ENCODE results near the gene CCDC33.

CCDC33 gene

GRCh38 chr15:74231475-74231874 is 4.7 kb upstream of the CCDC33 start:
- Mint-ChIP-seq H3K36me3 (ENCODE audit: low read depth) (no peaks in the 10 kb centered on the region), H3K4me3 (no peak overlapping the region), H3K9me3 (no peaks in the 10 kb centered on the region), H3K4me1 (ENCODE audit: low read depth) (no peaks in the 10 kb centered on the region), H3K27me3 (ENCODE audit: low read depth) (no peaks in the 10 kb centered on the region), H3K27ac (no peak overlapping the region)
- DNase-seq (ENCODE audit: low spot score): no peak

- Mint-ChIP-seq H3K9me3 (no peaks in the 10 kb centered on the region), H3K27ac (no peak overlapping the region), H3K27me3 (ENCODE audit: low read depth) (no peaks in the 10 kb centered on the region), H3K36me3 (ENCODE audit: low read depth) (no peaks in the 10 kb centered on the region), H3K4me1 (ENCODE audit: low read depth) (no peaks in the 10 kb centered on the region), H3K4me3 (no peak overlapping the region)
- no peak for DNase-seq (ENCODE audit: low spot score)
Observed at GRCh38 chr15:74233373-74233772, 2.8 kb upstream of the CCDC33 start.

- Mint-ChIP-seq H3K27me3 (ENCODE audit: low read depth) (no peaks in the 10 kb centered on the region), H3K4me1 (ENCODE audit: low read depth) (no peaks in the 10 kb centered on the region), H3K36me3 (ENCODE audit: low read depth) (no peaks in the 10 kb centered on the region), H3K4me3 (no peak overlapping the region), H3K9me3 (no peaks in the 10 kb centered on the region), H3K27ac (no peak overlapping the region)
- DNase-seq (ENCODE audit: low spot score): no peak
Observed at GRCh38 chr15:74233851-74234597, 2.1 kb upstream of the CCDC33 start.

GRCh38 chr15:74234598-74234875 is 1.6 kb upstream of the CCDC33 start:
- no peak for DNase-seq (ENCODE audit: low spot score)
- no peaks in the 10 kb centered on the region for H3K4me1 Mint-ChIP-seq (ENCODE audit: low read depth)
- H3K27me3 Mint-ChIP-seq (ENCODE audit: low read depth): no peaks in the 10 kb centered on the region
- H3K27ac Mint-ChIP-seq: no peak overlapping the region
- no peaks in the 10 kb centered on the region for H3K36me3 Mint-ChIP-seq (ENCODE audit: low read depth)
- no peaks in the 10 kb centered on the region for H3K9me3 Mint-ChIP-seq
- no peak overlapping the region for H3K4me3 Mint-ChIP-seq

GRCh38 chr15:74239051-74239705 is 3.1 kb downstream of the CCDC33 start:
- H3K36me3 Mint-ChIP-seq (ENCODE audit: low read depth): no peaks in the 10 kb centered on the region
- H3K9me3 Mint-ChIP-seq: no peaks in the 10 kb centered on the region
- H3K4me1 Mint-ChIP-seq (ENCODE audit: low read depth): no peaks in the 10 kb centered on the region
- DNase-seq (ENCODE audit: low spot score): no peak
- no peak overlapping the region for H3K27ac Mint-ChIP-seq
- no peak overlapping the region for H3K4me3 Mint-ChIP-seq
- H3K27me3 Mint-ChIP-seq (ENCODE audit: low read depth): peaks cover 7% of the 10 kb centered on the region

GRCh38 chr15:74240002-74240568 is 4.0 kb downstream of the CCDC33 start:
- H3K4me1 Mint-ChIP-seq (ENCODE audit: low read depth): no peaks in the 10 kb centered on the region
- no peaks in the 10 kb centered on the region for H3K36me3 Mint-ChIP-seq (ENCODE audit: low read depth)
- no peaks in the 10 kb centered on the region for H3K9me3 Mint-ChIP-seq
- DNase-seq (ENCODE audit: low spot score): no peak
- peaks cover 13% of the 10 kb centered on the region for H3K27me3 Mint-ChIP-seq (ENCODE audit: low read depth)
- no peak overlapping the region for H3K27ac Mint-ChIP-seq
- no peak overlapping the region for H3K4me3 Mint-ChIP-seq

- Mint-ChIP-seq H3K9me3 (no peaks in the 10 kb centered on the region), H3K36me3 (ENCODE audit: low read depth) (no peaks in the 10 kb centered on the region), H3K4me3 (no peak overlapping the region), H3K27ac (no peak overlapping the region), H3K27me3 (ENCODE audit: low read depth) (peaks cover 20% of the 10 kb centered on the region), H3K4me1 (ENCODE audit: low read depth) (no peaks in the 10 kb centered on the region)
- no peak for DNase-seq (ENCODE audit: low spot score)
Observed at GRCh38 chr15:74240897-74241614, 4.9 kb downstream of the CCDC33 start.

GRCh38 chr15:74242441-74243185 is 6.5 kb downstream of the CCDC33 start:
- no peaks in the 10 kb centered on the region for H3K36me3 Mint-ChIP-seq (ENCODE audit: low read depth)
- no peaks in the 10 kb centered on the region for H3K9me3 Mint-ChIP-seq
- no peak for DNase-seq (ENCODE audit: low spot score)
- no peaks in the 10 kb centered on the region for H3K4me1 Mint-ChIP-seq (ENCODE audit: low read depth)
- peaks cover 23% of the 10 kb centered on the region for H3K27me3 Mint-ChIP-seq (ENCODE audit: low read depth)
- no peak overlapping the region for H3K4me3 Mint-ChIP-seq
- H3K27ac Mint-ChIP-seq: no peak overlapping the region

GRCh38 chr15:74243431-74243830 is 7.3 kb downstream of the CCDC33 start:
- no peak for DNase-seq (ENCODE audit: low spot score)
- H3K27me3 Mint-ChIP-seq (ENCODE audit: low read depth): peaks cover 23% of the 10 kb centered on the region

GRCh38 chr15:74244822-74245341 is 8.8 kb downstream of the CCDC33 start:
- no peak overlapping the region for H3K27ac Mint-ChIP-seq
- peaks cover 25% of the 10 kb centered on the region for H3K27me3 Mint-ChIP-seq (ENCODE audit: low read depth)
- no peak overlapping the region for H3K4me3 Mint-ChIP-seq
- H3K4me1 Mint-ChIP-seq (ENCODE audit: low read depth): no peaks in the 10 kb centered on the region
- no peak for DNase-seq (ENCODE audit: low spot score)
- no peaks in the 10 kb centered on the region for H3K9me3 Mint-ChIP-seq
- H3K36me3 Mint-ChIP-seq (ENCODE audit: low read depth): no peaks in the 10 kb centered on the region

More at GRCh38 chr15:74243431-74243830, 7.3 kb downstream of the CCDC33 start:
- no peak overlapping the region for H3K4me3 Mint-ChIP-seq
- no peaks in the 10 kb centered on the region for H3K4me1 Mint-ChIP-seq (ENCODE audit: low read depth)
- no peak overlapping the region for H3K27ac Mint-ChIP-seq
- no peaks in the 10 kb centered on the region for H3K9me3 Mint-ChIP-seq
- H3K36me3 Mint-ChIP-seq (ENCODE audit: low read depth): no peaks in the 10 kb centered on the region

GRCh38 chr15:74245342-74245931 is 9.3 kb downstream of the CCDC33 start:
- Mint-ChIP-seq H3K27me3 (ENCODE audit: low read depth) (peaks cover 25% of the 10 kb centered on the region), H3K9me3 (no peaks in the 10 kb centered on the region), H3K4me1 (ENCODE audit: low read depth) (no peaks in the 10 kb centered on the region), H3K4me3 (no peak overlapping the region), H3K27ac (no peak overlapping the region), H3K36me3 (ENCODE audit: low read depth) (no peaks in the 10 kb centered on the region)
- DNase-seq (ENCODE audit: low spot score): peak; percentile 7

GRCh38 chr15:74250266-74250665 is 14.1 kb downstream of the CCDC33 start:
- Mint-ChIP-seq H3K36me3 (ENCODE audit: low read depth) (no peaks in the 10 kb centered on the region), H3K27me3 (ENCODE audit: low read depth) (peaks cover 14% of the 10 kb centered on the region), H3K4me3 (no peak overlapping the region), H3K4me1 (ENCODE audit: low read depth) (no peaks in the 10 kb centered on the region), H3K9me3 (no peaks in the 10 kb centered on the region), H3K27ac (no peak overlapping the region)
- no peak for DNase-seq (ENCODE audit: low spot score)

GRCh38 chr15:74251131-74251811 is 15.1 kb downstream of the CCDC33 start:
- Mint-ChIP-seq H3K4me1 (ENCODE audit: low read depth) (no peaks in the 10 kb centered on the region), H3K27me3 (ENCODE audit: low read depth) (peaks cover 7% of the 10 kb centered on the region), H3K27ac (no peak overlapping the region), H3K9me3 (no peaks in the 10 kb centered on the region), H3K36me3 (ENCODE audit: low read depth) (no peaks in the 10 kb centered on the region), H3K4me3 (no peak overlapping the region)
- no peak for DNase-seq (ENCODE audit: low spot score)

Data from T-helper 2 cell treated with Interferon-gamma antibody and Interleukin-4, amounts not matched to agents 5 μg/mL and 100 μg/mL, for 36 hours (primary cell).